Stimulated activated naive CD4-positive, alpha-beta T cell (primary cell): ENCODE data around the gene ANGPTL8.

ENCODE experiments used
- DNase-seq, 6 experiments: peaks; one replicate each; lab custom pipeline; 2025; lab: John Stamatoyannopoulos, UW

The ANGPTL8 gene

GRCh38 chr19:11239377-11240000 is at the start of gene ANGPTL8:
Gene ANGPTL8, plus strand, starts transcription at chr19:11239619. Its CDS starts 19 bp downstream, at chr19:11239638.
- no peak for DNase-seq

GRCh38 chr19:11190501-11190900 is 48.9 kb upstream of the ANGPTL8 start:
- no peak for DNase-seq

GRCh38 chr19:11191273-11191755 is 48.1 kb upstream of the ANGPTL8 start:
- DNase-seq, result no peak

- DNase-seq, result no peak
Observed at GRCh38 chr19:11191934-11192333, 47.5 kb upstream of the ANGPTL8 start.

- no peak for DNase-seq
Observed at GRCh38 chr19:11192957-11193939, 46.2 kb upstream of the ANGPTL8 start.

GRCh38 chr19:11194173-11194572 is 45.2 kb upstream of the ANGPTL8 start:
- no peak for DNase-seq

- DNase-seq, result no peak
Observed at GRCh38 chr19:11194656-11195558, 44.5 kb upstream of the ANGPTL8 start.

- DNase-seq, result no peak
Observed at GRCh38 chr19:11195681-11196080, 43.7 kb upstream of the ANGPTL8 start.

GRCh38 chr19:11196406-11197287 is 42.8 kb upstream of the ANGPTL8 start:
- no peak for DNase-seq

- DNase-seq, result peak; percentile 5 to 72 (median 62)
Observed at GRCh38 chr19:11197291-11198174, 41.9 kb upstream of the ANGPTL8 start, which contains the start of gene KANK2. Gene KANK2, minus strand, starts transcription at chr19:11197545. Its CDS starts 3,034 bp downstream, at chr19:11194511.

GRCh38 chr19:11198175-11198534 is 41.3 kb upstream of the ANGPTL8 start:
- DNase-seq, result no peak

GRCh38 chr19:11198769-11199424 is 40.5 kb upstream of the ANGPTL8 start:
- DNase-seq, result no peak

GRCh38 chr19:11199517-11199916 is 39.9 kb upstream of the ANGPTL8 start:
- no peak for DNase-seq

- DNase-seq, result no peak
Observed at GRCh38 chr19:11200015-11200574, 39.3 kb upstream of the ANGPTL8 start.

- no peak for DNase-seq
Observed at GRCh38 chr19:11200931-11201330, 38.5 kb upstream of the ANGPTL8 start.

GRCh38 chr19:11201791-11202190 is 37.6 kb upstream of the ANGPTL8 start:
- DNase-seq, result no peak

GRCh38 chr19:11202488-11203193 is 36.8 kb upstream of the ANGPTL8 start:
- DNase-seq, result no peak
